ENCODE data around the gene ZBTB20.
"Not testable (repeated sequence)": the region's sequence is repeated elsewhere in the genome, so short reads cannot be mapped to it uniquely, and the experiment has no call there.

Gene ZBTB20

DNA sequence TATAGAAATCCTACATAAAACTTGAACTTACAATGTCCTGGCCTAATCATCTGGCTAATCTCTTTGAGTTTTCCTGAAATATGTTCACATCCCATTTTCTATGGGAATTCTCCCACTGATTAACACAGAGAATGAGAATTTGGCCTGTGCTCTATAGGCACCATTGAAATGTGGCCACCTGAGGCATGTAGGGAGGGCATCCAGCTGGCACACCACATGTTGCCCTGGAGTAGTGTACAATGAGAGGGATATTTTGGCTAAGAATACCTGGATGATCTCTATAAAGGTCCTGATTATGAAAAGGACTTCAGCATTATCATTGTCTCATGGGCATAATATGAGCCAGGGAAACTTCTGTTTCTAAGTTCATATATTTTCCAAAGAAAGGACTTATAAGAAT lies 324.0 kb downstream of the ZBTB20 start:
- no peak for DNase-seq

DNA sequence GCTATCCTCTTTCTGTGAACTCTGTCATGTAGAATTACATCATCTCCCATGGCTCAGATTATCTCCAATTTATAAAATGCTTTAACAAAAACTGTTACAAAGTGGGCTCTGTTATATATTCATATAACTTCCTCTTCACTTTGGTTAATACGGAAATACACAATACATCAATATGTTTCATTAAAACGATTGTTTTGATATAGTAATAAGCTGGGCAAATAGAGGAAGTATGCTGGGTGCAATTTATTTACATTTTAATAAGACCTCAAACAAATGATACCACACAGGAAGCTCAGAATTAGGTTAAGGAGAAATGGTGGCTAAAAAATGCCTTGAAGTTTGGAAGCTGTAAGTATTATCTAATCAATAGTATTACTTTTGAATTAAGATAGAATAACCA lies 331.0 kb downstream of the ZBTB20 start:
- no peak for DNase-seq

DNA sequence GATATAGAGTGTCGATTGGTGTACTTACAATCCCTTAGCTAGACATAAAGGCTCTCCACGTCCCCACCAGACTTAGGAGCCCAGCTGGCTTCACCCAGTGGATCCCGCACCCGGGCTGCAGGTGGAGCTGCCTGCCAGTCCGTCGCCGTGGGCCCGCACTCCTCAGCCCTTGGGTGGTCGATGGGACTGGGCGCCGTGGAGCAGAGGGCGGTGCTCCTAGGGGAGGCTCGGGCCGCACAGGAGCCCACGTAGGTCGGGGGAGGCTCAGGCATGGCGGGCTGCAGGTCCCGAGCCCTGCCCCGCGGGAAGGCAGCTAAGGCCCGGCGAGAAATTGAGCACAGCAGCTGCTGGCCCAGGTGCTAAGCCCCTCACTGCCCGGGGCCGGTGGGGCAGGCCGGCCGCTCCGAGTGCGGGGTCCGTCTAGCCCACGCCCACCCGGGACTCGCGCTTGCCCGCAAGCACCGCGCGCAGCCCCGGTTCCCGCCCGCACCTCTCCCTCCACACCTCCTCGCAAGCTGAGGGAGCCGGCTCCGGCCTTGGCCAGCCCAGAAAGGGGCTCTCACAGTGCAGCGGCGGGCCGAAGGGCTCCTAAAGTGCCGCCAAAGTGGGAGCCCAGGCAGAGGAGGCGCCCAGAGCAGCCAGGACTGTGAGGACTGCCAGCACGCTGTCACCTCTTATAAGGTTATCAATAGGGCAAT lies 334.4 kb downstream of the ZBTB20 start:
- DNase-seq, result not testable (repeated sequence)

DNA sequence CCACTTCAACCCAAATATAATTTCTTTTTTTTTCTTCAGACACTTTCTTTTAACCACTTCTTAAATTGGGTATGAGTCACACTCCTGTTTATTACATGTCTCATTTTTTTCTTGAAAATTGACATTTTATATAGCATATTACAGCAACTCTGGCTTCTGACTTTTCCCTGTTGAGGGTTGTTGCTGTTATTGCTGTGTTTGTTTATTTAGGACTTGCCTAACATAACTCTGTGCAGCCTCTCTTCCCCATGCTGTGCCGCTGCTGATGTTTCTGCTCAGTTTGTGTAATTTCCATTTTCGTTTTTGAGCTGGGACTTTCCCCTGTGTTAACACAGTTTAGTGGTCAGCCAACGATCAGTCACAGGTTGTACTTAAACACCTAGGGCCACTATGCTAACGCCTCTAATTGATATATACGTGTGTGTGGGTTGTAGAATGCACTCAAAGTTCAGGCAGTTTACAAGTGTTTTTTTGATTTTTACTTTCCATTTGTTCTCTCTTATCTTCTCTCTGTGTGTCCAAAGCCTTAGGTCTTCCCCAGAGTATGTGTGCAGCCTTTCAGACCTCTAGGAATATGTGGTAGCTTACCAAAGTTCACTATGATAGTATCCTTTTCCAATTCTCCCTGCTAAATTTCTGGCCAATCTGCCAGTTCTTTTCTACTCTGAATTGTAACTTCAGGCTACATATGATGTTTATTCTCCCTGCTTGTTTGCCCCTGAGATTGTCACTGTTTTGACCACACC lies 337.2 kb downstream of the ZBTB20 start:
- DNase-seq, result no peak

DNA sequence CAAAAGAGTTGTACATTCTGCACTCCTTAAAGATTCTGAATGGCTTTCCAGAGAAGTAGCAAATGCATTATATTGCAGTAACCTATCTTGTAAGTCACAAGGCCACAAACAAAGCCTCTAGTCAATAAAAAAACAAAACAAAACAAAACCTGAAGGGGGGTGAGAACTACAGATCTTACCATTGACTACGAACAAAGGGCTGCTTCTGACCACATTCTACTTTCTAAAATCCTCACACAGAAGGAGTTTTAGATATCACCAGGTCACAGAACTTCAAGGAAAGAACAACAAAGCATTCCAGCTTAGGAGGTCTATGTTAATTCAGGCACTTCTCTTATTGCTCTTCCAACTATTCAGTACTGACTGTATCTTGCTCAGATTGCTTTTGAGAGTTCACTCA lies 343.0 kb downstream of the ZBTB20 start:
- DNase-seq, result no peak

DNA sequence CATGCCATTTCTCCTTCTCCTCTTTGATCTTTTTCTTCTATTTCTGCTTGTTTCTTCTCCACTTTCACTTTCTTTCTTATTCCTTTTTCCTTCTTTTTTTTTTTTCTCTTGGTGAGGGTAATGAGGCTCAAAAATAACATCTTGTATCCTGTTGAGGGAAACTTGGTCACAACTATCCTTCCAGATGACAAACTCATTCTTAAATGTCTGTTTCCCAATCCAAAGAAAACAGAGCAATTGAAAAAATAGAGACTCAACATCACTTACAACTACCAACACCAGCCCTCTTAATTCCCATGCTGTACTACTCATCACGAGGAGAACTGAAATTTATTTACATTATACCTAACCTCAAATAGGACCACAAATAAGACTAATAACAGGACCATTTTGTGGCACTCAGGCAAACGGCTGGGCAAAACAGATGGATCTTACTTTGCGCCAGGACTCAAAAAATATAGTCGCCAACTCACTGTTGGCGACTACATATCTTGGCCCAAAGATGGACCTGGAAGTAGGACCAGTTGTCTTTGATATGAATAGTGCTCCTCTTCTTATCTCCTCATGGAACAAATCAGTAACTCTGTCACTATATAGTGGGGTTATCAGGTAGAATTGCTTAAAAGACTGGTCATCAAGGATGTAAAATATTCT lies 343.9 kb downstream of the ZBTB20 start:
- DNase-seq, result no peak

DNA sequence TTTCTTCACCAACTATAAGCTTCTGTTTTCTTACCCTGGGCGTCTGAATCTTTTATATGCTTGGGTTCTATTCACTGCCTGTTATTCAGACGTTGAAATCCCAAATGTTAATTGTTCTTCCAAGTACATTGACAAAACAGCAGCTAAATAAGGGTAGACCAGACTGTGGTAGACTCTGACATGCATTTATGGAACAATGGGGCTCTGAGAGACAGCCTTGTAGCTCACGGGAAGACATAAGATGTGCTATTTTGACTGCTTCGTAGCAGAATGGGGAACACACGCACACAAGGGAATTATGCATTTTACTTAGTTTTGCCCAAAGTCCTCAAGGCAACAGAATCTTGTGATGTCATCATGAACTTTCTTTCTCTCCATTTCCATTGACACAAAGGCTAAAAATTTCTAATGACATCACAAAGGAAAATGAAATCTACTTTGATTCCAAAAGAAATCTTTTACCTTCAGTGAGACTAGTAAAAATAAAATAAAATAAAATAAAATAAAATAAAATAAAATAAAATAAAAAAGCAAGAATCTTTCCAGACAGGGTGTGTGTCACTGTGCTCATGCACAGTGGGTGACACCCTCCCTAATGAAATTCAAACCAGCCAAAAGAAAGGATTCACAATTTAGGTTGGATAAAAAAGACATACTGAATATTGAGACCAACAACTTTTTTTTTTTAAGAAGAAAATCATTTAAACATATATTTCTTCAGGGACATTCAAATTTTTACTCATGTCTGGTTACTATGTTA lies 346.6 kb downstream of the ZBTB20 start:
- DNase-seq, result no peak

DNA sequence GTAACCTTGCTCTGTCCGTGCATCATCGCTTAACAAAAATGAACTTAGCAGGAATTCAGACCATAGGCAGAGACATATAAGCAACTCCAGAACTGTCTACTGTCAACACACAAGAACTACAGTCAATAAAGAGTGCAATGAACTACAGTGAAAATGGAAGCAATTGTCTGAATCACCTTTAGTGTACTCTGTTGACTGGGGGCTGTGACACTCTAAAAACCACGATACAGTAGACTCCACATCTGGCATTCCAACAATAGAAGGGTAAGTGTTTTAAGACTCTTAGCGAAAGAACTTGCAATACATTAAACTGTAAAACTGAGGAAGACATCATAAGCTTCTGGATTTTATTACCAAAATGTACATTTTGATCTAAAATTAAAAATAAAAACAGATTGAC lies 347.3 kb downstream of the ZBTB20 start:
- no peak for DNase-seq

DNA sequence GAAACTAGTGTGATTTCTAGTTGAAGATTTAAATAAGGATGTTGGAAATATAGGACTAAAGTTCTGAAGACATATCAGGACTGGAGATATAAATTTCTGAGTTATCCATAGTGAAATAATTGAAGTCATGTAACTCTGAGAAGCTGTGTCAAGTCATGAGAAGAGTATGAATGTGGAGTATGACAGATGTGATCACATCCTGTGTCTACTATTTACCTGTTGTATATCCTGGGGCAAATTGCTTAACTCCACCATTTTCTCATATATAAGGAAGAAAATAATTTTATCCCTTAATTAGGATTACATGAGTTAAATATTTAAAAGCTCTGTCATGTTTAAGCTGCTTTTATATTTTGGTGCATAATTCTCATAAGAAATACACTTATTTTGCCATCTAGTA lies 350.3 kb downstream of the ZBTB20 start:
- no peak for DNase-seq

DNA sequence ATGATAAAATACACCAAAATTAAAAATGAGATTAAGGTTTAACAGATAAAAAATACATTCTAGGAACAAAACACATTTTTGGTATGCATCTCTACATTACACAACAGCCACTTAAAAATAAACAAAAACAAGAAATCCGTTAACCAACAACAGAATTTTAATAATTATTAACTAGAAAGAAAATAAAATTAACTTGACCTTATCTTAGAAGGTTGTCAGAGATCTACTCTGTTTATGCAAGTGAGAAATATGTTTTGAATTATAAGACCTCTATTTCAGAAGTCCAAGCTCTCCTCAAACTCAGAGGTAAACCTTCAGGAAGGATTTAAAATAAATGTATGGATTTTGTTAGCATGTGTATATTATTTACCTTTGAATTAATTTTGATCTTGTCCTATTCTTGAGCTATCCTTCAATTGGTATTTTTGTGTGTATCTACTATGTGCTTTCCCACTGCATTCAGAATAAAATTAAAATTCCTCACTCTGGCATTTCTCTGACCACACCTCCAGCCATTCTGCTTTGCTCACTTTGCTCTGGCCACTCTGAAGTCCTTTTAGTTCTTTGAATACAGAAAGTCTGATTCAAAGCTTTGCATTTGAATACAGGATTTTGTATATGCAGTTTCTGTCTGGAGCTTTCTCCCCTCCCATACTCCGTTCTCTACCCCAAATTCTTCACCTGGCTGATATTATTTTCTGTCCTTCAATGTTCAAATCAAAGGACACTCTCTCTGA lies 352.0 kb downstream of the ZBTB20 start:
- DNase-seq, result no peak

DNA sequence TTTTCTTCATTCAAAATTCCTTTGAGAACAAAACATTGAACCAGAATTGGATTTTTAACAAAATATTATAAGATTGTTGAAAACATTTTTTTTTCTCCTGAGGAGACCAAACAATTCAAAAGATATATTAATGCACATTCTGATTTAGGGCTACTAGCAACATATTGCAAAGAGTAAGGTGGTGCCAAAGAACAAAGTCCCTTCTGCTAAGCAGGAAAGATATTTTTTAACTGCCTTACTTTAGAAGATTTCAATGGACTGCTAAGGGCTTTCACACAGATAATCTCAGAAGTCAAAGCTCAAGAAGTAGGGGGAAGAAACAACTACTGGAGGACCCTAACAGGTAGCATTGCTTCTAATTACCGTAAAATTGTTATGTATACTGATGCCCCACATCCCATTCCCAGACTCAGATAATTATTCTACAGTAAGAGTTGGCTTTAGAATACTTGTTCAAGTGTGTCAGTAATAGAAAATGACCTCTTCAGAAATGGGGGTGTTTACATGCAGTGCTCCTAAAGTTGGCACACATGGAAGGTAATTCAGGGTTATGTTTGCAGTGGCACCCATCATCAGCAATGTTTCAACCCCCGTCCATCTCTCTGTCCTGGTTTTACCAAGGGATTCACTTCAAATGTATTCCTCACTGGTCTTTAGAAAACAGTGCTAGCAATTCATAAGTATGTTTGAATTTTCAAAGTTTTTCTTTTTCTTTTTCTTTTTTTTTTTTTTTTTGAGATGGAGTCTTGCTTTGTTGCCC lies 354.7 kb downstream of the ZBTB20 start:
- no peak for DNase-seq

DNA sequence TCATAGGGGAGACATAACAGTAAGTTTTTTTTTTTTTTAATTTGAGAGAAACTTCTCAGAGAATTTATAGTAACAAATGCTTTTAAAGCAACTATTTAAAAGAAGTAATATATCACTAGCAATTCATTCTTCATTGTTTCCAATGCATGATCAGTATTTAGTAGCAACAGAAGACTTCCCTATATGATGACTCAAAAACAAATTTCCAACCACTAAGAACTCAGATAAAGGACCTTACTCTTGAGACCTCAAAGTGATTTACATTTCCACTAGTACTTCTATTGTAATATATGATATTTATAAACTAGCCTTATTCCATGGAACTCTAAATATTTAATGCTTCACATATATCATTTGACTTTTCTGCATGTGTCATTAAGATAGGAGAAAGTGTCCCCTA lies 356.3 kb downstream of the ZBTB20 start:
- DNase-seq, result no peak

DNA sequence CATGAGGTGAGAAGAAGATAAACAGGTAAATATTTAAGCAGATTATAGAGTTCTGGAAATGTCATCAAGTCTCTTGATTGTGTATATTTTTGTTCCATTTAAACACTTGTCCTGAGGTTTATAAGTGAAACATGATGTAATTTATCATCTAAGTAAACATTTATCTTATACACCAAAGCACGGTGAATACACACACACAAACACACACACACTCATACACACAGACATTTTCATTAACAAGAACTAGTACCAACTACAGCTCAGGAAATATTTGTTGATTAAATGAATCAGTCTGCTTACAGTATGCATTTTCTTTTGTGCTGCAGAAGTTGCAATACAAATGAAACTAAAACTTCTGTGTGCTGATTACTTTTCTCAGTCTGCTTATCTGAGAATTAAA lies 357.3 kb downstream of the ZBTB20 start:
- no peak for DNase-seq

DNA sequence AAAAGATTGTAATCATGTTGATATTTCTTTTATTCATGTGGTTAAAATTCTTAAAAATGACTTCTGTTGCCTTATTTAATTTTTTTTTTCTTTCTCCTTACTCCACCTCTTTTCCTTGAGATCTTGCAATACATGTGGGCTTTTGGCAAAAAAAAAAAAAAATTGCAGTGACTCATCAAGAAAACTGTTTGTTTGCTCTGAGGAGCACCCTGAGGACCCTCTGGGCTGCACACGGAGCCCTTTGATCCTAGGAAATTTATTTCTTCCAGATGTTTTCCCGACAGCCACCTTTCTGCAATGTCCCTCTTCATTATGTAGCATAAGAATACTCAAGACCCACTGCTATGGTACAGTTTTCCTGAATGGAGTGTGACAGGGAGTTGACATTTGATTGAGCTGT lies 371.7 kb downstream of the ZBTB20 start:
- DNase-seq, result no peak

DNA sequence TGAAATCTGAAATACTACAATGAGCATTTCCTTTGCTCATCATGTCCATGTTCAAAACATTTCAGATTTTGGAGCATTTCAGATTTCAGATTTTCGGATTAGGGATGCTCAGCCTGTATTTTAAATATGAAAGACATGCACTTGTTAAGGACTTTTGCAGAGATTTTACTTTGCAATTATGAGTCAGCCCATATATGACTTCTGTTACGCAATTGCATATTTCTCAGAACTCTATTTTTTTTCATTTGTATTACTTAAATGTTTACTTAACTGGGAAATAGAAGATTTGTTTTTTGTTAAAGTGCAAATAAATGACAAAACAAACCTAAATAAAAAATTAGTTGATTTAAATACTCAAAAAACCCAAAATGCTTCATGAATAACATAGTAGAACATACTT lies 376.2 kb downstream of the ZBTB20 start:
- DNase-seq, result no peak

DNA sequence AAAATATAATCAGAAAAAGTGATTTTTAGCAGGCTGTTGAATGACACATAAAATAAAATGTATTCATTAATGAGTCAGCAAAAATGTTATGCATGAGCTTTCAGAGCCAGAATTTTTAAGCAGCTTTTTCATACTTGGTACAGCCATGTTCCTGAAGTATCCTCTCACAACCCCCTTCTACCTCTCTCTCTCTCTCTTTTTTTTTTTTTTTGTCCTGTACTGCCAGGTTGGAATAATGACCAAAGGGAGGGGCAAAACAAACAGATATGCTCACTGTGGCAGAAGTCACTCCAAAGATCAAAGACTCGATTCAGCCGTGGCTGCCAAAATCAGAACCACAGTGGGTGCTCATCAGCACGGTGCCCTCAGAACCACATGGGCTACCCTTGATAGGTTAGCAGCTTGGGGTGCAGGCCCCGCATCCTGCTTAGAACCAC lies 383.0 kb downstream of the ZBTB20 start:
- DNase-seq, result no peak

DNA sequence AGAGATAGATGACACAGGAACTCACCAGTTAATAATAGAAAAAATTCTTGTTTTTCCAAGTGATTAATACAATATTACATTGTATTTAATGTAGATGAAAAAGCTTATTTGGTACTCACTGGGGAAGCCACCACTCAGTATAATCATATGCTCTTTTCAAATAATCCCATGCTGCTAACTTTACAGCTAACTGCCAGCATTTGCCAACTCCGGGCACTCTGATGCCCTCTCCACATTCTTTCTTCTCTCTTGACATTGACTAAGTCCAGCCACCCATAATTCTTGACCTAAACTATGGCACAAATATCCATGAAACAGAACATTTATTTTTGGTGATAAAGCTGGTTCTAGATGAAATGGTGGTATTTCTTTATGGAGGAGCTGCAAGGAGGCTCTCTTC lies 384.9 kb downstream of the ZBTB20 start:
- no peak for DNase-seq

DNA sequence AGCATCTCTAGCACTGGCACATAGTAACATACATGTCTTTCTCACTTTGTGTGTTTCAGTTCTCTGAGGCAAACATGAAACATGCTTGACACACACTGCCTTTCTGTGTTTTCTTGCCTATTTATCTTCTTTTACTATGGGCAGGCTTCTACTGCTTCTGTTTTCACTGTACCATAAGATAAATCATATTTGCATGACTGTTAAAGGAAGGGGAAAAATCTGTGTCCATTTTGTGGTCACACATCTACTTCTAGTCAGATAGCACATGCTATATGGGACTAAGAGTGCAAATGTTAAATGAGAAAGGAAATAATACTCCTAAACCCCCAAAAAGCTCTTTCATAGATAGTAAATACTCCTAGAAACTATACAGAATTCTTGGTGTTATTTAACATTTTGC lies 386.4 kb downstream of the ZBTB20 start:
- DNase-seq, result no peak

DNA sequence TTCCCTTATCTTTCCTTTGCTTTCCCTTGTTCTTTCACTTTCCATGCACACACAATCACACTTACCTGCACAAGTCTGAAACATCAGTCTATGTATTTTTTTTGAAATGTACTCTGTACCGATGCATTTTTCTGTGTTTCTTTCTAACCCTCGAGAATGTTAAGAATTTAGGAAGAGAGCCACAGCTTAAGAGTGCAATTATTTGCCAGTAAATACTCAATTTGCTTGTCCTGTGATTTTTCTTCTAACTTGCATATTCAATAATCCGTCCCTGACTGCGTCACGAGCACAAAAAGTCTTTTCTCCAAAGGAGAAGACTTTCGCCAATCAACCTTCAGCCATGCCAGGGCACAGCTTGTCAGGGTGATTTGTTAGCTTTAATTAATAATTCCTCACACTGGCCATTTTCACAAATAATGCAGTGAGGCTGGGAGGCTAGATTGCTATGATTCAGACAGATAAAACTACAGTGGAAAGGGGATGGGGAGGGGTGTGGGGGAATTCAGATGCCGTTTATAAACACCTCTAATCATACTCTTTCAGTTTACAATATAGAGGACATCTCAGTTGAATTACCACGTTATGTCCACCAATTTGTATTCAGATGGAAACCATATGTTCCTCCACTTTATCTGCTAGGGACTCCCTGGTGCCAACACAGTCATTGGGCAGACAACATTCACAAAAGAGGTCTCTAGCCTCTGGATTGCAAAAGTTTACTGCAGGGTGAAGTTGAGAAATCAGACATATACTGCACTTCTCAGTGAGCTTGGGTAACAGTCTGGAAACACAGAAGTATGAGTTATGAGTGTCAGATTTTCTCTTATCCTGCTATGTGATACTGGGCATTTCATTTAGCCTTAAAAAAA lies 388.0 kb downstream of the ZBTB20 start:
- DNase-seq, result no peak

DNA sequence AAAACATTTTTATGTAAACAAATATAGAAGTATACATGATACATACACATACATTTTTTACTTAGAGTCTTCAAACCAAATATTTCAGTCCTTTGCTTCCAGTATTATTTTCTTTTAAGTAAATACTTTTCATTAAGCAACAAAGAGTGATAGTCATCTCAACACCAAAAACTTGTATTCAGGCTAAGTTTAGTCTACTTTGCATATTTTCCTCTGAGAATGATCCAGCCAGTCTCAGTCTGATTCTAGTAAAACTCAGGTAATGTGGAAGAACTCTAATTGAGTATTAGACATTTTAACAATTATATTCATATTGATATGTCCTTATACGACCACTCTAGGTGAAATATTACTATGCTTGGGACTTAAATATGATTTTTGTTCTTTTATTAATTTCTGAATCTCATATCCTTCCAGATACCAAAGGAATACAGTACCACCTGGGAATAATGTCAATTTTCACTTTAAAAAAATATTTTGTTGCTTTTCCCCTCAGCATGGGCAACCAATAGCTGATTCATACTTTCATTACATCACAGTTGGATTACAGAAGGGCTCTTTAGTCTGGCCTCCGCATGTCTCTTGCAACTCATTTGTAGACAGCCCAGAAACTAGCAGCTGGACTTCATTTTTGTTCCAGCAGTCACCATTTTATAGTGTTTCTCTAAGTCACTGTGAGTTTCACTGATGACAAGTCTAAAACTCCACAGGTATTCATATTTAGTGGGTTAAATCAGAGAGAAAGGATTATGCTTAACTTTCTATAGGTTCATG lies 390.4 kb downstream of the ZBTB20 start:
- DNase-seq, result no peak

All from NCI-H82 (cell line).